ENCODE results near the gene AATK.

Gene AATK

GRCh38 chr17:81195941-81196495, 30.0 kb upstream of the AATK start:
- in situ Hi-C loops (cut with MboI; ENCODE audit: low sequenced_read_pairs), result no loop called here

DNA sequence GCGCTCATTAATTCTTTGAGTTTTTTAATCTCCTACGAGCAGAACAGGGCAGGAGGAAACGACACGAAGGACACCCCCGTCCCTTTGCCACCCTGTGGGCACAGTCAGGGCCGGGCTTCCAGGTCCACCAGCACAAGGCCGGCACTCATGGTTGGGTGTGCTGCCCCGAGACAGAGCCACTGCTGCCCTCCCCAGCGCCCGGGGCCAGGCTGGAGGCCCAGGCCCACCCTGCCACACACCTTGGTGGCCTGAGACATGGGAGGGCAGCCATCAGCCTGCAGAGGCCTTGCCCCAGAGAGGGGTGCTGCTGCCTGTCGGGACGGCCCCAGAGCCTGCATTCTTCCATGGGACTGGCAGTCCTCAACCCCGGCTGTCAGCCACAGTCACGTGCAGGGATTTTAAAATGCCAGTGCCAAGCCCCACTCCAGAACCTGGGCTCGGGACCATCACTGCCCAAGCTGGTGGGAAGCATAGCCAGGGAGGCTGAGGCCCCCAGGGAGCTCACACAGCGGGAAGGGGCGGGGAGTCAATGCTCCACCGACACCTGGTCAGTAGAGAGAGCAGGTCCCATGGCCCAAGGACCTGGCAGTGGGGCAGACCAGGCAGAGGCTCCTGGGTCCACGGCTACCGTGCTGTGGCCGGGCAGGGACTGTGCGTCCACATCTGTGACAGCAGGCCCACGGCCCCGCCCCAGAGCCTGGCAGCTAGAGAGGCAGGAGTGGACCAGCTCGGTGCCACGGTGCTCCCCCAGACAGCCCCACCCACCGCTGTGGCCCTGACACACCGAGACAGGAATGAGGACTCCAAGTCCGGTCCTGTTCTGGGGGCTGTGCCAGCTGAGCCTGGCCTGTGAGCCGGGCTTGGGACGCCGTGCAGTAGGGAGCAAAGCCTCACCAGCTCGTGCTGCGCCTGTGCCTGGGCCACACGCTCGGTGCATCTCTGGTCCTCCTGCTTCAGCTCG, 29.2 kb upstream of the AATK start:
- in situ Hi-C loops (cut with MboI; ENCODE audit: low sequenced_read_pairs), result no loop called here

DNA sequence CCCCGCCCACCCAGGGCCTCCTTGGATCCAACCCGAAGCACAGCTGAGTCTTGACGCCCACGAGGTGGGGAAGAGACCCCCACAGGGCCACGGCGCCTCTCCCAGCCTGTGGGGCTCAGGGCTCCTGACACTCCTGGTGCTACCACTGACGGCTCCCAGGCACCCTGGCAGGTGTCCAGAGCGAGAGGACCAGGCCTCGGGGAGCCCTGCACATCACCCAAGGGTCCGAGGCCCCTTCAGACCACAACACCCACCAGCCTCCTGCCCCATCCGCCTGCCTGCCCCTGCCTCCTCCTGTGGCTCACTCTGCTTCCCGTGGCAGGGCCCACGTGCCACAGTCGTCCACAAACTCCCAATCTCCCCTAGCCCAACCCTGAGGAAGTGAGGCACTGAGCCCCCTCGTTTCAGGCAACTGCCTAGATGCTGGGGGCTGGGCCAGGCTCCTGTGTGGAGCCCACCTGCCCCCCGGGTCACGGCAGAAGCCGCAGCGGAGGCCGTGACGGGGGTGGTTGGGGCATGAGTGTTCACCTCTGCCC, 28.3 kb upstream of the AATK start:
- in situ Hi-C loops (cut with MboI; ENCODE audit: low sequenced_read_pairs), result no loop called here

- in situ Hi-C loops (cut with MboI; ENCODE audit: low sequenced_read_pairs), result no loop called here
Observed at GRCh38 chr17:81193470-81194224, 27.6 kb upstream of the AATK start.

DNA sequence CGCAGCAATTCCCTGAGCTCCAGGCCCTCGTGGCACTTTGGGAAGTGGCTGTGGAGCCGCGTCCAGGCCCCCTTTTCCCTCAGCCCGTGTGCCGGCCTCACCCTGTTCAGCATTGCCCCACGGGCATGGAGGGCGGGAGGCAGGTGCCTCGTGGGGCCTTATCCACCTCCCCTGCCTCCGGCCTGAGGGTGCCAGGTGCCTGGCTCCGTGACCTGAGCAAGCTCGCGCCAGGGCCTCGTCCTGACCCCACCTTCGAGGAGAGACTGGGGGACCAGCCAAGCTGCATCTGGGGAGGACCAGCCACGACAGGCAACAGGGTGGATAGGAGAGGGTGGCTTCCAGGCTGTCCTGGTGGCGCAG, 27.0 kb upstream of the AATK start:
- in situ Hi-C loops (cut with MboI; ENCODE audit: low sequenced_read_pairs), result no loop called here

DNA sequence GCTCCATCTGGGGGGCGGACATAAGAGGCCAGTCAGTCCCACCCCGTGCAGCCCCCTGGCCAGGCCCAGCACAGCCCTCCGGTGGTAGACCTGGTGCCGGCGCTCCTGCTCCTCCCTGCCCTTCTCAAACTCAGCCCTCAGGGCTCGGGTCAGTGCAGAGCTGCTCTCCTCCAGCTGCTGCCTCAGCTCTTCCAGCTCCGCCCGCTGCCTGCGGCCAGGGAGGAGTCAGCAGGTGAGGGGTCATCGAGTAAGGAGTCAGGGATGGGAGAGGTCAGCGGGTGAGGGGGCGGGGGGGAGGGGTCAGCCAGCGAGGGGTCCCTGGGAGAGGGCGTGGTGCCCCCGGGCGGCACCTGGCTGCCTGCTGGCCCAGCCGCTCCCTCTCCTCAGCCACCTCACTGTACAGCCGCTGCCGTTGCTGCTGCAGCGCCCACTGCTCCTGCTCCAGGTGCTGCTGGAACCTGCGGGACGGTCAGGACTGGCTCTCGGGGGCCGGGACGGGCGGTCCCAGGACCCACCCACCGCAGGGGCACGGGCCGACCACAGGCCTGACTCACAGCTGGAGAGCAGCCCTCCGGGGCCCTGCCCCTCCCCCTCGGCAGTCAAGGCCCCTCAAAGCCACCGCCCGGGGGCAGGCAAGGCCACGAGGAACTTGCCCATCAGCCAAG, 26.5 kb upstream of the AATK start:
- in situ Hi-C loops (cut with MboI; ENCODE audit: low sequenced_read_pairs), result no loop called here

DNA sequence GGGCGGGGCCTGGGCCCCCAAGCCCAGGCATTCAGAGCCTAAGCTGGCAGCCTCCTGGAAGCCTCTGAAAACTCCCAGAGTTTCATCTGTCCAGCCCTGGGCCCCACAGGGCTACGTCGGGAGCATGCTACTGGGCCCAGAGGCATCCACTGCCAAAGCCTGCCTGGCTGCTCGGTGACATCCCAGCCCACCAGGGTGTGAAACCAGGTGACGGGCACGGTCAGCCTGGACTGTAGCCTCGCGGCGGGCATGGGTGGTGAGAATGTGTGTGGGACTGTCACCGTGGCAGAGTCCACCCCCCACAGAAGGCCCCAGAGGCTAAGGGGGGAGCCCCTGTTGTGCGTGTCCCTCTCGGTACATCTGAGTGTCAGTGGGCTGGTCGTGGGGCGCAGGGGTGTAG, 25.6 kb upstream of the AATK start:
- in situ Hi-C loops (cut with MboI; ENCODE audit: low sequenced_read_pairs), result no loop called here

- in situ Hi-C loops (cut with MboI; ENCODE audit: low sequenced_read_pairs), result no loop called here
Observed at GRCh38 chr17:81191116-81191515, 25.1 kb upstream of the AATK start.

GRCh38 chr17:81190591-81190990, 24.6 kb upstream of the AATK start:
- in situ Hi-C loops (cut with MboI; ENCODE audit: low sequenced_read_pairs), result no loop called here

GRCh38 chr17:81189670-81190530, 23.9 kb upstream of the AATK start:
- in situ Hi-C loops (cut with MboI; ENCODE audit: low sequenced_read_pairs), result no loop called here

GRCh38 chr17:81189016-81189415, 23.0 kb upstream of the AATK start:
- in situ Hi-C loops (cut with MboI; ENCODE audit: low sequenced_read_pairs), result no loop called here

DNA sequence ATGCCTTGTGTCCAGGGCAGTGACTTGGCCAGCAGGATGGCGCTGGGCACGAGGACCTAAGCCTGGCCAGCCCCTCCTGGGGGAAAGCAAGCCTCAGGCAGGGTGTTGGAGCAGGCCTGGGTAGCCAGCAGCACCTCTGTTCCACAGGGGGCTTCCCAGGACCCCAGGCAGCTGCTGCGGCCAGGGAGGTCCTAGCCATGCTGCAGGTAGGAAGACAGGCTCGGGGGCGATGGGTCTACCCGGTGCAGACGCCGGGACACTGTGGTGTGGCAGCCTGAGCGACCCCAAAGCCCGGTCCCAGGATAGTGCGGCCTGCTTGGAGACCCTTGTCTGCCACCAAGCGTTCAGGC, 22.4 kb upstream of the AATK start:
- in situ Hi-C loops (cut with MboI; ENCODE audit: low sequenced_read_pairs), result no loop called here

GRCh38 chr17:81187586-81188490, 21.8 kb upstream of the AATK start:
- in situ Hi-C loops (cut with MboI; ENCODE audit: low sequenced_read_pairs), result no loop called here

GRCh38 chr17:81187120-81187519, 21.1 kb upstream of the AATK start:
- in situ Hi-C loops (cut with MboI; ENCODE audit: low sequenced_read_pairs), result no loop called here

GRCh38 chr17:81186203-81186602, 20.2 kb upstream of the AATK start:
- in situ Hi-C loops (cut with MboI; ENCODE audit: low sequenced_read_pairs), result no loop called here

- in situ Hi-C loops (cut with MboI; ENCODE audit: low sequenced_read_pairs), result no loop called here
Observed at GRCh38 chr17:81184555-81184954, 18.5 kb upstream of the AATK start.

DNA sequence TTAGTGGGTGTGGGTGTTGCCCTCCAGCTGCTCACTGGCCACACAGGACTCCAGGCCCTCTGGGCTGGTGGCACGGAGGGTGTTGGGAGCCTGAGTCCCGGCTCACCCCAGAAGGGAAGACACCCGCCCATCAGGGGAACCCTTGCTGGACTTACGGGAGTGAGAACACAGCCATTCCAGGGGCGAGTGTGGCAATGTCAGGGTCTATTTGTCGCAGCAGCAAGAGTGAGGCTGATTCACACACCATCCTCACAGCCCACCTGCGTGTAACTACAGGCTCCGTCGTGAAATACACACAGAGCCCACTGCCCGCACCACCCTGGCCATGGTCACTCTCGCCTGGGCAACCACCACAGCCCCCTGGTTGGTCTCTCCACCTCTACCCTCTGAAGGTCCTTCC, 17.8 kb upstream of the AATK start:
- in situ Hi-C loops (cut with MboI; ENCODE audit: low sequenced_read_pairs), result no loop called here

DNA sequence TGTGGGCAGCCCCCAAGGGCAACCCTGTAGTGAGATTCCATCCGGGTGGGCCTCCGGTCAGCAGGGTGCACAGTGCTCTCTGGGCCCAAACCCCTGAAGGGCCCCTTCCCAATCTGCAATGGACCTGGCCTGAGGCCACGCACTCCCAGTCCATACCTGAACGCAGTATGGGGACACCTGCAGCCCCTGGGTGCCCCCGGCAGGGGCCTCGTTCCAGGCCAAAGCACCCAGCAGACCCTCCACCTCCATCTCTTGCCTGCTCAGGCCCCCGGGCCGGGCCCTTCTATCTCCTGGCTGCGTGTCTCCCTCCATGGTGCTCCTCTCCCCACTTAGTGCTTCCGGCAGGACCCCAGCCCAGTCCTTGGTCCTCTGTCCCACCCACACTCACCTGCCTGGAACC, 17.3 kb upstream of the AATK start:
- in situ Hi-C loops (cut with MboI; ENCODE audit: low sequenced_read_pairs), result no loop called here

- in situ Hi-C loops (cut with MboI; ENCODE audit: low sequenced_read_pairs), result no loop called here
Observed at GRCh38 chr17:81182596-81182995, 16.6 kb upstream of the AATK start.

All from HL-60/S4 treated with retinoic acid at 250 ng/mL for 4 days and 3 days (cell line).